HepG2 (cell line): Measurements from ENCODE around the gene ARHGAP26. TPM values are rescaled to one million over a fixed set of nuclear protein-coding genes. Genes with fewer than 3 reads are reported as not detected.

Experiments
- ARID3A ChIP-seq: IDR thresholded peaks from 2 replicates; pipeline ENCODE4 v1.6.1; 2012; ENCODE audit warnings: low read depth, low read length, improper control_type of control experiment
- CBX2 ChIP-seq, 2 experiments: fragments of 200-600 bp in 1 of 2; sonication (generic); formaldehyde crosslinking in 1 of 2; IDR thresholded peaks; 2 replicates each; pipeline versions ENCODE4 v1.7.0 to v1.8.1; 2018 to 2022; ENCODE audit warnings: low read depth in 2 of 2, low read length in 1 of 2, mild to moderate bottlenecking in 1 of 2, missing genetic modification reagents in 1 of 2
- CHCHD3 ChIP-seq: sonication (generic); formaldehyde crosslinking; IDR thresholded peaks from 2 replicates; pipeline ENCODE4 v1.8.0; 2022; ENCODE audit warnings: mild to moderate bottlenecking, missing genetic modification reagents, moderate library complexity
- JUND ChIP-seq: sonication (generic); formaldehyde crosslinking; IDR thresholded peaks from 2 replicates; pipeline ENCODE4 v1.8.0; 2022; ENCODE audit warnings: mild to moderate bottlenecking, missing genetic modification reagents
- NFYC ChIP-seq: IDR thresholded peaks from 2 replicates; pipeline ENCODE4 v1.6.1; 2016; ENCODE audit warnings: missing genetic modification reagents, missing compliant biosample characterization
- PBX2 ChIP-seq: IDR thresholded peaks from 2 replicates; pipeline ENCODE4 v1.6.1; 2016; ENCODE audit warnings: control low read depth
- RBAK ChIP-seq: sonication (generic); formaldehyde crosslinking; IDR thresholded peaks from 2 replicates; pipeline ENCODE4 v1.5.1; 2020; ENCODE audit warnings: mild to moderate bottlenecking, missing genetic modification reagents
- SP1 ChIP-seq, 2 experiments: fragments of 450-650 bp in 1 of 2; sonication (generic) in 1 of 2; formaldehyde crosslinking in 1 of 2; IDR thresholded peaks; 2 replicates each; pipeline versions ENCODE4 v1.4.0 to v1.6.1; 2016 to 2020; ENCODE audit warnings: missing genetic modification reagents in 1 of 2
- TRIM24 ChIP-seq: sonication (generic); formaldehyde crosslinking; IDR thresholded peaks from 2 replicates; pipeline ENCODE4 v1.8.0; 2022; ENCODE audit warnings: mild to moderate bottlenecking, missing genetic modification reagents
- ZBTB7B ChIP-seq: sonication (generic); formaldehyde crosslinking; IDR thresholded peaks from 2 replicates; pipeline ENCODE4 v1.4.0; 2020; ENCODE audit warnings: missing genetic modification reagents
- ZMYM4 ChIP-seq: sonication (generic); formaldehyde crosslinking; IDR thresholded peaks from 2 replicates; pipeline ENCODE4 v1.8.1; 2023; ENCODE audit warnings: mild to moderate bottlenecking, missing genetic modification reagents
- ZNF256 ChIP-seq: sonication (generic); formaldehyde crosslinking; conservative IDR thresholded peaks from 2 replicates; pipeline ENCODE4 v1.4.0; 2020; ENCODE audit warnings: missing genetic modification reagents
- ZNF281 ChIP-seq: sonication (generic); formaldehyde crosslinking; IDR thresholded peaks from 2 replicates; pipeline ENCODE4 v1.4.0; 2020; ENCODE audit warnings: missing genetic modification reagents, borderline replicate concordance
- ZNF563 ChIP-seq: sonication (generic); formaldehyde crosslinking; IDR thresholded peaks from 2 replicates; pipeline ENCODE4 v1.8.0; 2022; ENCODE audit warnings: mild to moderate bottlenecking, moderate library complexity, missing genetic modification reagents
- ZNF569 ChIP-seq: sonication (generic); formaldehyde crosslinking; IDR thresholded peaks from 2 replicates; pipeline ENCODE4 v1.5.0; 2020; ENCODE audit warnings: mild to moderate bottlenecking, missing genetic modification reagents, moderate library complexity, borderline replicate concordance
- ZNF597 ChIP-seq: sonication (generic); formaldehyde crosslinking; IDR thresholded peaks from 2 replicates; pipeline ENCODE4 v1.5.0; 2020; ENCODE audit warnings: missing genetic modification reagents
- ZNF652 ChIP-seq: IDR thresholded peaks from 2 replicates; pipeline ENCODE4 v1.6.1; 2016; ENCODE audit warnings: low read depth, borderline replicate concordance
- ZNF713 ChIP-seq: sonication (generic); formaldehyde crosslinking; IDR thresholded peaks from 2 replicates; pipeline ENCODE4 v1.4.0; 2020; ENCODE audit warnings: mild to moderate bottlenecking, missing genetic modification reagents
- ZNF782 ChIP-seq: sonication (generic); formaldehyde crosslinking; IDR thresholded peaks from 2 replicates; pipeline ENCODE4 v1.4.0; 2020; ENCODE audit warnings: missing genetic modification reagents, mild to moderate bottlenecking, borderline replicate concordance
- ZNF83 ChIP-seq: sonication (generic); formaldehyde crosslinking; IDR thresholded peaks from 2 replicates; pipeline ENCODE4 v1.4.0; 2020; ENCODE audit warnings: missing genetic modification reagents, mild to moderate bottlenecking, borderline replicate concordance
- polyA plus RNA-seq, 8 experiments: library from polyadenylated mRNA; depleted of rRNA in 3 of 8; stranded (reverse) in 7 of 8; unstranded in 1 of 8; fragments of >200 nt; fragmentation: Illumina TruSeq in 4 of 8; extraction: Trizol in 4 of 8; gene quantifications; 2 replicates each; pipeline versions ENCODE4 v1.2.1 to v1.2.3, GENCODE V29; 2011 to 2016; ENCODE audit warnings: low read depth in 4 of 8, missing spikeins in 1 of 8, mixed read lengths in 1 of 8; ENCODE audit not compliant: insufficient read depth in 1 of 8
- total RNA-seq, 5 experiments: library from RNA; depleted of rRNA; stranded (reverse); fragments of >200 nt; fragmentation: Illumina TruSeq; extraction: Trizol; gene quantifications; 2 replicates each; pipeline ENCODE4 v1.2.3, GENCODE V29; 2016; ENCODE audit warnings: low read depth in 1 of 5

The ARHGAP26 gene
- total and polyA plus RNA-seq, 2 of the 13 experiments (the other 11 are each of a cell fraction or from before 2014, with no cell fraction given) = 9.6 to 18.2 TPM

- peak; percentile 99 for TF ChIP-seq ZBTB7B
- no peak for TF ChIP-seq CHCHD3 (CRISPR knock-in tag)
- TF ChIP-seq NFYC (CRISPR knock-in tag) = no peak; the same call in 1 of the 2 replicates
- no peak; the same call in 1 of the 2 replicates for TF ChIP-seq ZNF782 (CRISPR knock-in tag)
- 0 out of 2 replicates have a peak, but pooled peaks have one; percentile 70 for TF ChIP-seq ZNF713
- TF ChIP-seq SP1 (IDR thresholded peaks at IDR 0.05) = no peak
- no peak for TF ChIP-seq SP1 (CRISPR knock-in tag; IDR thresholded peaks at IDR 0.05)
- no peak for TF ChIP-seq CBX2 (IDR thresholded peaks at IDR 0.05; ENCODE audit: low read depth, low read length)
- no peak for TF ChIP-seq CBX2 (CRISPR knock-in tag; IDR thresholded peaks at IDR 0.05; ENCODE audit: low read depth)
- no peak for TF ChIP-seq ZNF569 (CRISPR knock-in tag)
- TF ChIP-seq JUND (CRISPR knock-in tag) = peak; percentile 63; the same call in 1 of the 2 replicates
- peak; percentile 63; the same call in 1 of the 2 replicates for TF ChIP-seq ARID3A
- TF ChIP-seq RBAK (CRISPR knock-in tag) = no peak
- TF ChIP-seq PBX2 (CRISPR knock-in tag) = no peak
- TF ChIP-seq TRIM24 (CRISPR knock-in tag) = peak; percentile 79
- no peak for TF ChIP-seq ZNF83 (CRISPR knock-in tag)
- peak; percentile 70 for TF ChIP-seq ZNF652 (CRISPR knock-in tag)
- TF ChIP-seq ZMYM4 (CRISPR knock-in tag) = peak; percentile 96
- TF ChIP-seq ZNF281 (CRISPR knock-in tag) = peak; percentile 82; the same call in 1 of the 2 replicates
- no peak for TF ChIP-seq ZNF256 (CRISPR knock-in tag)
- TF ChIP-seq ZNF563 (CRISPR knock-in tag) = peak; percentile 93
- no peak for TF ChIP-seq ZNF597 (CRISPR knock-in tag)
Observed at GRCh38 chr5:142807372-142807911, 37.3 kb downstream of the ARHGAP26 start (continued).
